Neutrophil (primary cell): ENCODE results near the gene TBC1D19.
A peak's percentile ranks its signal among the peaks of the same experiment; 100 is the strongest.

Experiments used
- H3K27ac ChIP-seq: fragments of 200-600 bp; sonication (generic); 2 replicates; pipeline ENCODE4 v1.5.1; 2016; ENCODE audit warnings: mild to moderate bottlenecking, moderate library complexity
- H3K27me3 ChIP-seq: fragments of 200-600 bp; sonication (generic); 2 replicates; pipeline ENCODE4 v1.6.0; 2016; ENCODE audit warnings: mild to moderate bottlenecking
- H3K36me3 ChIP-seq: fragments of 200-600 bp; sonication (generic); 2 replicates; pipeline ENCODE4 v1.5.1; 2017
- H3K4me1 ChIP-seq, 2 experiments: fragments of 200-600 bp in 1 of 2; sonication (generic) in 1 of 2; 1 replicate in 1 of 2; 2 replicates in 1 of 2; pipeline versions ENCODE4 v1.5.1 to v1.6.1; 2013 to 2016; ENCODE audit warnings: low read depth in 1 of 2, low read length in 1 of 2, mild to moderate bottlenecking in 1 of 2, moderate library complexity in 1 of 2; ENCODE audit not compliant: control insufficient read depth in 1 of 2, insufficient read depth in 1 of 2
- H3K4me3 ChIP-seq, 2 experiments: fragments of 200-600 bp in 1 of 2; sonication (generic) in 1 of 2; 1 replicate in 1 of 2; 2 replicates in 1 of 2; pipeline ENCODE4 v1.5.1; 2013 to 2016; ENCODE audit warnings: low read depth in 1 of 2, low read length in 1 of 2, mild to moderate bottlenecking in 1 of 2, moderate library complexity in 1 of 2
- H3K9me3 ChIP-seq: fragments of 200-600 bp; sonication (generic); 2 replicates; pipeline ENCODE4 v1.5.1; 2016
- CTCF ChIP-seq: fragments of 200-600 bp; sonication (generic); IDR thresholded peaks from 2 replicates; pipeline ENCODE4 v1.5.1; 2016; ENCODE audit warnings: antibody characterized with exemption

TBC1D19 gene

GRCh38 chr4:26779674-26780073, 195.8 kb downstream of the TBC1D19 start:
- Histone ChIP-seq H3K36me3 (no peaks in the 10 kb centered on the region), H3K9me3 (no peaks in the 10 kb centered on the region), H3K4me3 (no peak overlapping the region), H3K4me1 (peaks cover 6 to 10% of the 10 kb centered on the region in 2 experiments), H3K27me3 (no peaks in the 10 kb centered on the region), H3K27ac (no peak overlapping the region)
- TF ChIP-seq CTCF = no peak

GRCh38 chr4:26780539-26780938, 196.7 kb downstream of the TBC1D19 start:
- Histone ChIP-seq H3K4me3 (no peak overlapping the region), H3K36me3 (no peaks in the 10 kb centered on the region), H3K9me3 (no peaks in the 10 kb centered on the region), H3K4me1 (peaks cover 6 to 15% of the 10 kb centered on the region in 2 experiments), H3K27me3 (no peaks in the 10 kb centered on the region), H3K27ac (peak overlapping the region; percentile 41)
- no peak for TF ChIP-seq CTCF

- no peak overlapping the region for H3K4me3 ChIP-seq
- no peaks in the 10 kb centered on the region for H3K9me3 ChIP-seq
- H3K4me1 ChIP-seq = peaks cover 12 to 33% of the 10 kb centered on the region in 2 experiments
- H3K36me3 ChIP-seq = no peaks in the 10 kb centered on the region
- H3K27me3 ChIP-seq = no peaks in the 10 kb centered on the region
- H3K27ac ChIP-seq = no peak overlapping the region
- no peak for TF ChIP-seq CTCF
Observed at GRCh38 chr4:26782168-26782829, 198.4 kb downstream of the TBC1D19 start.

GRCh38 chr4:26782830-26783202, 198.9 kb downstream of the TBC1D19 start:
- peaks cover 17 to 38% of the 10 kb centered on the region in 2 experiments for H3K4me1 ChIP-seq
- H3K36me3 ChIP-seq = no peaks in the 10 kb centered on the region
- H3K4me3 ChIP-seq = no peak overlapping the region
- H3K27ac ChIP-seq = no peak overlapping the region
- H3K27me3 ChIP-seq = no peaks in the 10 kb centered on the region
- no peak for TF ChIP-seq CTCF
- H3K9me3 ChIP-seq = no peaks in the 10 kb centered on the region

- Histone ChIP-seq H3K27me3 (no peaks in the 10 kb centered on the region), H3K4me1 (peaks cover 20 to 47% of the 10 kb centered on the region in 2 experiments), H3K27ac (no peak overlapping the region), H3K4me3 (no peak overlapping the region), H3K9me3 (no peaks in the 10 kb centered on the region), H3K36me3 (no peaks in the 10 kb centered on the region)
- no peak for TF ChIP-seq CTCF
Observed at GRCh38 chr4:26784207-26784865, 200.5 kb downstream of the TBC1D19 start.
